GM18867 (cell line): ENCODE measurements around the gene GXYLT1.
A peak's percentile ranks its signal among the peaks of the same experiment; 100 is the strongest.
"Not testable (repeated sequence)": the region's sequence is repeated elsewhere in the genome, so short reads cannot be mapped to it uniquely, and the experiment has no call there.

Experiments used
- ATAC-seq: cut with Tn5 transposase; IDR thresholded peaks from one replicate; pipeline ENCODE4 v1.9.1; 2021; ENCODE audit warnings: mild to moderate bottlenecking, moderate library complexity; ENCODE audit not compliant: unreplicated experiment

Gene GXYLT1, protein sequence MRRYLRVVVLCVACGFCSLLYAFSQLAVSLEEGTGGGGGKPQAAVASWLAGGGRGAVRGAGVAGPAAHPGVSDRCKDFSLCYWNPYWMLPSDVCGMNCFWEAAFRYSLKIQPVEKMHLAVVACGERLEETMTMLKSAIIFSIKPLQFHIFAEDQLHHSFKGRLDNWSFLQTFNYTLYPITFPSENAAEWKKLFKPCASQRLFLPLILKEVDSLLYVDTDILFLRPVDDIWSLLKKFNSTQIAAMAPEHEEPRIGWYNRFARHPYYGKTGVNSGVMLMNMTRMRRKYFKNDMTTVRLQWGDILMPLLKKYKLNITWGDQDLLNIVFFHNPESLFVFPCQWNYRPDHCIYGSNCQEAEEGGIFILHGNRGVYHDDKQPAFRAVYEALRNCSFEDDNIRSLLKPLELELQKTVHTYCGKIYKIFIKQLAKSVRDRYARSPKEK

DNA sequence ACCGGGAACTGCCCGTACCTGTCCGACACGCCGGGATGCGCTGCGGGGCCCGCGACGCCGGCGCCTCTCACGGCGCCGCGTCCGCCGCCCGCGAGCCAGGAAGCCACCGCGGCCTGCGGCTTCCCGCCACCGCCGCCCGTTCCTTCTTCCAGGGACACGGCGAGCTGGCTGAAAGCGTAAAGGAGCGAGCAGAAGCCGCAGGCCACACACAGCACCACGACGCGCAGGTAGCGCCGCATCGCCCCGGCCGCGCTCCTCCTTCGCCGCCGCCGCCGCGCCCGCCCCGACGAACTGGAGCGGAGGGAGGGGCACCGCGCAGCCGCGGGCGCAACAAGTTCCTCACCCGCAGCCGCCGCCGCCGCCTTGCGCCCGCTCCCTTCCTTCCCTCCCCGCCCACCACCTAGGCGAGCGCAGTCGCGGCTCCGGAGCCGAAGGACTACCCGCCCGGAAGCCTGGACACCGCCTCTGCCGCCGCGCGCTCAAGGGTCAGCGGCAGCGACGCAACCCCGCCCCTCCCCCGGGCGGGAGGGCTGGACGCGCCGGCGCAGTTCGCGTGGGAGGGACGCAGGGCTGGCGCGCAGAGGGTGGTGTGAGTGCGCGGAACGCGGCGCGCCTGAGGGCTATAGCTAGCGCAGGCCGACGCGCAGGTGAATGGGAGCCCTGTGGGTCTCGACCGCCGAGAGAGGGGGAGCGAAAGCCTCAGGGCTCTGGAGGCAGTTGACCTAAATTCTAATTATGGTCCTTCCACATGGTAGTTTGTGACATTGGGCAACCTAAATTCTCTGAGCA is at the start of gene GXYLT1:
Gene GXYLT1, minus strand, starts transcription at position 467 of the 789 bp plus-strand sequence. Its CDS starts 228 bp downstream, at position 239.
- ATAC-seq, result peak; percentile 91

DNA sequence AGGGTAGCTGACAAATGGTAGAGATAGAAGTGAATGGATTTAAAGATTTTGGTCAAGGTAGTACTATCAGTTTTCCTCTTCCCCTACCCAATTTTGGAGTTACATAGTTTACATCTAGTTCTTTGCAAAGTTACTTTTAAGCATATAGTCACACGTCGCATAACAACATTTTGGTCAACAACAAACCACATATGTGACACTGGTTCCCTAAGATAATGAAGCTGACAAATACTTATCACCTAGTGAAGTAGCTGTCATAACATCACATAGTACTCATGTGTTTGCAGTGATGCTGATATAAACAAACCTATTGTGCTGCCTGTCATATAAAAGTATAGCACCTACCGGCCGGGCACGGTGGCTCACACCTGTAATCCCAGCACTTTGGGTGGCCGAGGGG is 48.0 kb upstream of the GXYLT1 start:
- ATAC-seq, result no peak

DNA sequence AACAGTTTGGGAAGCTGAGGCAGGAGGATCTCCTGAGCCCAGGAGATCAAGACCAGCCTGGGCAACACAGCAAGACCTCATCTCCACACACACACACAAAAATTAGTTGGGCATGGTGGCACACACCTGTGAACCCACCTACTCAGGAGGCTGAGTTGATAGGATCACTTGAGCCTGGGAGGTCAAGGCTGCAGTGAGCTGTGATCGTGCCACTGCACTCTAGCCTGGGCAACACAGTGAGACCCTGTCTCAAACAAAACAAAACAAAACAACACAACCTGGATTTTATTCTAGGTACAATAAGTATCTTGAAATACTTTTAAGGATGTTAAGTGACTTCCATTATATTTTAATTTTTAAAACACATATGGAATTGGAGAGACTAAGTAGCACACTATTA is 47.6 kb upstream of the GXYLT1 start:
- no peak for ATAC-seq

DNA sequence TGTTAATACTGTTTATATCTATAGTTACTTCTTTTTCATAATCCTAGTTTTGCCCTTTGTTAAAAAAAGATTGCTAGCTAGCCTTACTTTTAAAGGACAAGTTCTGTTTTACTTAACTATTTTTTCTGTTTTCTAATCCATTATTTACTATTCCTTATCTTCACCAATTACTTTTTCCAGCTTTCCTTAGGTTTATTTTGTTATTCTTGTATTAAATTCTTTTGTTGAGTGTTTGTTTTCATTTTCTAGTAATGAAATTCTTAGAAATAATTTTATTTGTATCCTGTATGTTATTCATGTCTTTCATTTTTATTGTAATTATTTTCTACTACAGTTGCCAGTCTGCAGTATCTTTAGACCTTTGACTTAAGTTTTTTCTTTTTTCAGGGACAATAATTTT is 45.7 kb upstream of the GXYLT1 start:
- ATAC-seq, result no peak

DNA sequence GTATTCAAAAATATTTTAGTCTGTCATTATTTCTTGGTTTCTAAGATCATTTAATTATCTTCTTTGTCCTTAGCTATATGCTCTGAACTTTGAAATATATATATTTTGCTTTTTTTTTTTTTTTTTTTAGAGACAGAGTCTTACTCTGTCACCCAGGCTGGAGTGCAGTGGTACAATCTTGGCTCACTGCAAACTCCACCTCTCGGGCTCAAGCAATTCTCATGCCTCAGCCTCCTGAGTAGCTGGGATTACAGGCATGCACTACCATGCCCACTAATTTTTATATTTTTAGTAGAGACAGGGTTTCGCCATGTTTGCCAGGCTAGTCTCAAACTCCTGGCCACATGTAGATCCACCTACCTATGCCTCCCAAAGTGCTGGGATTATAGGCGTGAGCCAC is 43.6 kb upstream of the GXYLT1 start:
- ATAC-seq, result not testable (repeated sequence)

DNA sequence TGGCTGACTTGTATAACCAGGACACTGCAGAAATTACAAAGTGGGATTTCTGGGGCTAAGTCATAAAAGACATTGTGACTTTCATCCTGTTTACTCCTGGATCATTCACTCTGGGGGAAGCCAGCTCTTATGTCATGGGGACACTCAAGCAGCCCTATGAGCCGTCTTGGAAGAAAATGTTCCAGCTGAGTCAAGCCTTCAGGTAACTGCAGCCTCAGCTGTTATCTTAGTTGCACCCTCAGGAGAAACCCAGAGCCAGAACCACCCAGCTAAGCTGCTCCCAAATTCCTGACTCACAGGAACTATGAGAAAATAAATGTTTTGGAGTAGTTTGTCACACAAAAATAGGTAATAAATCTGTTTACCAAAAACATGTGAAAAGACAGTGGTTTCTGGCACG is 43.1 kb upstream of the GXYLT1 start:
- ATAC-seq, result no peak

DNA sequence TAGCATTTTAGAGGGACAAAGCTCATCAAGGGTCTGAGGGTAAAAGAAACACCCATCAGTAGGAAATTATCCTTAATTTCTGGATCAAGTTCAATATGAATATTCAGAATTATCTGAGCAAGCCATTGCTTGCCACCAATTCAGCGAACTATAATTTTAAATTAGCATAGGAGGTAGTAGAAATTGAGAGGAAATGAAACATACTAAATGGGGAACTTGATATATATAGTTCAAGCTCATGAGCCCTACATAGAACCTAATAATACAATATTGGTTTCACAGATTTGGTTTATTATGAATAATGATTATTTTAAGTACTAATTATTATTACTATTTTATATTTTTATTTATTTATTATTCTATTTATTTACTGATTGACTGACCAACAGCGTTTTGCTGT is 42.1 kb upstream of the GXYLT1 start:
- ATAC-seq, result peak; percentile 72

DNA sequence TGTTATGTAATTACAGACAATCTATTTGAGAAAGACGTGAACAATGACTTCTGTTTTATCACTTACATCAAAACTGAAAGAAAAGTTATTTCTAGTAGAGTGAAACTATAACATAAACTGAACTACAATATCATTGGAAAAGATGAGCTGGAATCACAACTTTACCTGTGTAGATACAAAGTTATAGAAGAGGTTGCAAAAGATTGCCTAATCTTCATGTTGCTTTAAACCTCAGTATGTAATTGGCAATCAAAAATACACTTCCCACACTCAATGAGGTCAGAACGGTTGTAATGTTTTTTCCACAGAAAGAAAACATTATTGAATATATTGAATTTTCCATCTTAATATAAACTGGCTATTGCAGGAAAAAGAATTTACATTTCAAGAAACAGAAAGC is 37.7 kb upstream of the GXYLT1 start:
- ATAC-seq, result no peak

DNA sequence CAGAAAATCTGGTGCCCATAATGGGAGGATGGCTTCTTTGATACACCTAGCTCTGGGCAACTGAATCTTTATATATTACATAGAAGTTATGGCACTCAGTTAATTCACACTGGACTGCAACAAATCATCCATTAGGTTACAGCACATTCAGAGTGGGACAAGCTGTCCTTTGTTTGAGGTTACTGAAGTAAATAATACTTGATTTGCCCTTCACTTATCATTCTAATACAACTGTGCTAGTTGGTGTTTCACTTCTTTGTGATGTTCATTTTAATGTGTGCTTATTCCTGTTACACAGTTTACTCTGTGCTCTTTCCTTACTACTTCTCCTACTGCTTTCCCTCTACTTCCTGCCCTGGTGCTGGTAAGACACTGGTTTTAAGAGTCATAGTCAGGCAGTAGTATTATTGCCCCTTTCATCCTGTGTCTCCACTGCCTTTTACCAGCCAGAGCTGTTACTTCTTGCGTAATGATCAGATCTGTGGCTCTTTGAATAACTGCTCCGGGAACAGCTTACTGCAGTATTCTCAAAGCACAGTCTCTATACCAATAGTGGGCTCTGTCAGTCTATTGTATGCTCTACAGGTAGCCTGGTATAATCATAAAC is 36.4 kb upstream of the GXYLT1 start:
- no peak for ATAC-seq

DNA sequence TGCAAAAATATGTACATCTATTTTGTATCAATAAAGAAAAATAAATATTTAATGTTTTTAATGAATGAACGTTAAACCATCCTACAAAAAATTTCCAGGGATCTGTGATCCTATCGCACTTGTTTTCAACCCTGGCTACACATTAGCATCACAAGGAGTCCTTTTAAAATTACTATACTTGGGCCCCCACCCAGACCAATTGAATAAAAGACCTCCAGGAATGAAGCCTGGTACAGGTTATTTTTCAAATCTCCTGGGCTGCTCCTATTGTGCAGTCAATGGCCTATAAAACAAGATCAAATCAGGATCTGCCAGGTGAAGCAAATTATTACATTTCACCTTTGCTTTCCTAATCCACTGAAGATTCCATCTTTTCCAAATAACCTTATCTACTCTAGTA is 33.4 kb upstream of the GXYLT1 start:
- no peak for ATAC-seq

DNA sequence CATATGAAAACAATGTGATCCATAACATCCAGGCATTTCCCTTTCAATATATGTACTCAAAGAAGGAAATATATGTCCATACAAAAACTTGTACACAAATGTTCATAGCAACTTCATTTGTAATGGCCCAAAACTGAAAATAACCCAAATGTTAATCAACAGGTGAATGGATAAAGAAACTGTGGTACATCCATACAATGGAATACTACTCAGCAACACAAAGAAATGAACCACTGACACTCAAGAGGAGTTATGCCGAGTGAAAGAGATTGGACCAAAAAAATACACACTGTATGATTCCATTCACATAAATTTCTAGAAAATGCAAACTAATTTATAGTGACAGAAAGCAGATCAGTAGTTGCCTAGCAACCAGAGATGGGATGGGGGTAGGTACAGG is 30.3 kb upstream of the GXYLT1 start:
- ATAC-seq, result no peak

DNA sequence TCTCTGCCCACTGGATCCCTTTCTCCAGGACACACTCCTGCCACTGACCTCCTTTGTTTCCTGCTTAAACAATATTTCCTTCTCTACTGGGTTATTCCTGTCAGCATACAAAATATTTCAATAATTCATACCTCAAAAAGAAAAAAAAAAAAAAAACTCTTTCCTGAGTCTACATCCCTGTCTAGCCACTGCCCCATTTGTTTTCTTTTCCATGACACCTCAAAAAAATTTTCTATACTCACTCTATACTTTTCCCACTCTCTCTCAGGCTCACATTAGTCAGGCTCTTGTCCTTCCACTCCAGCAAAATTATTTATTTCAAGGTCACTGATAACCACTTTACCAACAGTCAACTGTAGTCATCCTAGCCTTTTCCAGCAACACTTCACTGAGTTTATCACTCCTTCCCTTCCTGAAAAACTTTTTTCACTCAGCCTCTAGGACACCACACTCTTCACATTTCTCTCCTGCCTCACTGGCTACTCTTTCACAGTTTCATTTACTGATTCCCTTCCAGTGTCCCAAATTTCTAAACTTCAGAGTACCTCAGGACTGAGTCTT is 29.4 kb upstream of the GXYLT1 start:
- ATAC-seq, result no peak

DNA sequence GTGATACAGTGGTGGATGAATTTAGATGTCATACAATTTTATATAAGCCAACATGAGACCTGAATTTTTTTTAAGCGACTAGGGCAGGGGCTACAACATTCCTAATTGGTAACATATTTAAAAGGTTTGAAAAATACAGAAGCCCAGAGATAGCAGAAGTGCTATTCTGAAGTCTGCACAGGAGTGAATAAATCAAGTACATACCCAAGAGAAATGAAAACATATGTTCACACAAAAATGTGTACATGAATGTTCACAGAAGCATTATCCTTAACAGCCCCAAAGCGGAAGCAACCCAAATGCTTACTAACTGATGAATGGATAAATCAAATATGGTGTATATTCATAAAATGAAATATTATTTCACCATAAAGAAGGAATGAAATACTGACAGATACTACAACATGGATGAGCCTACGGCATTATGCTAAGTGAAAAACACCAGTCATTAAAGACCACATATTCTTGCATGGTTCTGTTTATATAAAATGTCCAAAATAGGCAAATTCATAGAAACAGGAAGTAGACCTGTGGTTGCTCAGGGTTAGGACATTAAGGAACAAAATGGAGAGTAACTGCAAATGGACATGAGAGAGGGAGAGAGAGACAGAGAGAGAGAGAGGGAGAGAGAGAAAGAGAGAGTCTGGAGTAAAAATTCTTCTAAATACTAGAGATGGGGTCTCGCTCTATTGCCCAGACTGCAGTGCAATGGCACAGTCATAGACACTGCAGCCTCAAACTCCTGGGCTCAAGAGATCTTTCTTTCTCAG is 28.0 kb upstream of the GXYLT1 start:
- ATAC-seq, result no peak

DNA sequence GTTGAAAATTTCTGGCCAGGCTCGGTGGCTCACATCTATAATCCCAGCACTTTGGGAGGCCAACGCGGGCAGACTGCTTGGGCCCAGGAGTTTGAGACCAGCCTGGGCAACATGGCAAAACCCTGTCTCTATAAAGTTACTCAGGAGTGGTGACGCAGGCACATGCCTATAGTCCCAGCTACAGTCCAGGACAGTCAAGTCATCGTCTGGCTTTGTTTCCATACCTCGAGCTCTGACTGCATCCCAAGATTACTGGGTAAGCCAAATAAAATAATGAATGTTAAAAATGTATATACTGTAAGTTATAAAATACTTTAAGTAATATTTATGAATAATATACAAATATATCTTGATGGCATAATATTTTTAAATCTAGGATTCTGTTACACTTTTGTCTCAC is 23.0 kb upstream of the GXYLT1 start:
- no peak for ATAC-seq

DNA sequence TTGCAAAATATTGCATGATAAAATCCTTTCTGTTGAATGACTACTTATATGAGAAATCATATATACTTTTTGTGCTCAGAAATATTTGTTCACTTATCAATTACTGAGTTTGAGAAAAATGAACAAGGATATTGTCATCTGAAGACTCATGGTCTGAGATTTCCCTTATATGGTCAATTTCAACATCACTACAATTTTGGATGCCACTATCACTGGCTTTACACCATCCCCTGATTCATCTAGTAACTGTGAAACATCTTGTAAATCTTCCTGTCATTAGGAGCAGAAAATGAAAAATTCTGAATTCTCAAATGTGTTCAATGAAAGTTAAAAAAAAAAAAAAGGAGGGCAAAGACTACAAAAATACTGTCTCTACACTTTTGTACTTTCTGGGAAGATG is 21.8 kb upstream of the GXYLT1 start:
- ATAC-seq, result no peak

DNA sequence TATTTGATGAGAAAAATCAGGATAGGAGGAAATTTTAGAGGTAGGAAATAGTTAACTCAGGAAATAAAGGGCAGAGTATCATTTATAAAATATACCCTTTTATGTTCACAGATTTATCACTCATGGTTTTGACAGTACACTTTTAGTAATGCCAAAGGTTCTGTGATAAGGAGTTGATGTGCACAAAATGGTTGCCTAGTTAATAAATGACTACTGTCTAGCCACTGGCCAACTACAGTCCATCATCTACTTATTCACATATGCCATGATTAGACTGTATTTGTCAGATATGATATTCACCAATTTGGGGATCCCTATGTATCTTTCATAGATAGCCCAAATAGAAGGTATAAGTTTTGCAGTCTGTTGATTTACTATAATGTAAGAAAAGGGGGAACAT is 19.2 kb upstream of the GXYLT1 start:
- no peak for ATAC-seq

DNA sequence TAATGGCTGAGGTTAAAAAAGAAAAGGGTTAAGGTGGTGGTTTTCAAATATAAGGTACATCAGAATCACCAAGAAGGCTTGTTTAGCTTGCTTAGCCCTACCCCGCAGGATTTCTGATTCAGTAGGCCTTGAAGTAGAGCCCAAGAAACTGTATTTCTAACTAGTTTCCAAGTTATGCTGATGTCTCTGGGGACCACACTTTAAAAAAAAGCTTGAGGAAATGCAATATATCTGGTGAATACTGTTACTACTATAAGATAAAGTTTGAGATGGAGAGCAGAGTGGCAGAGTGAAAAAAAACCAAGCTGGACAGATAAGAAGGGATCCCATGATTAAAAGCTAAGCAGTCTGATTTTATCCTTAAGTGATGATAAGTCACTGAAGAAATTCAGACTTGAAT is 18.3 kb upstream of the GXYLT1 start:
- no peak for ATAC-seq

DNA sequence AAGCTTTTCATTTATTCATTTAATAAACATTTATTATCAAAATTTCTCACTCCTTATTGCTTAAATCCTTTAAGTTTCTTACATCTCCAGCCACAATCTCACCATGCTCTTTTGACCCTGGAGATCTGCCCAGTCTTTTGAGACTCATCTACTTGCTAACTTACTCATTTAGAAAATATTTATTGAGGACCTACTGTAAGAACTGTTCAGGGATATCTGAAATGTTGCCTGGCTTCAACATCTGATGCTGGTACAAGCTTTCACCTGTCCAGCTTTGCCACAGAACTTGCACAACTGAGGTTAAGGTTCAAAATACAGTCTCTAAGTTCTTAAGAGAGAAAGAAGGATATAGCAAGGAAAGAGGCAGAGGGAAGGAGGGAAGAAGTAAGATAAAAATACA is 17.5 kb upstream of the GXYLT1 start:
- ATAC-seq, result no peak

DNA sequence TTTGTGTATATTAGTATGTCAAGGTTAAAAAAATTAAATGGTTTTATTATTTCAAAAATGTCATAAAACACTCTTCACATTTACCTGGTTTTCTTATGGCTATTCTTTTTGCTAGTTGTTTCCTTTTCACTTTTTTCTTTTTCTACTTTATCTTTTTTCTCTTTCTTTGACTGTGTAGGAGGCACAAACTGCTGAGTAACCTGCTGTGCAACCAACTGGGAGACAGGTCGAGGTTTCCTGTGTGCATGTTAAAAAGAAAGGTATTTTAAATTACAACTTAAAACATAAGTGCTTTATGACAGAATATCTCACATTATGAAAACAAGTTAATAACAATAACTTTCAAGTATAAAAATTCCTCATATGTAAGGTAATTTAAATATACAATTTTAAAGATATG is 16.9 kb upstream of the GXYLT1 start:
- ATAC-seq, result no peak

DNA sequence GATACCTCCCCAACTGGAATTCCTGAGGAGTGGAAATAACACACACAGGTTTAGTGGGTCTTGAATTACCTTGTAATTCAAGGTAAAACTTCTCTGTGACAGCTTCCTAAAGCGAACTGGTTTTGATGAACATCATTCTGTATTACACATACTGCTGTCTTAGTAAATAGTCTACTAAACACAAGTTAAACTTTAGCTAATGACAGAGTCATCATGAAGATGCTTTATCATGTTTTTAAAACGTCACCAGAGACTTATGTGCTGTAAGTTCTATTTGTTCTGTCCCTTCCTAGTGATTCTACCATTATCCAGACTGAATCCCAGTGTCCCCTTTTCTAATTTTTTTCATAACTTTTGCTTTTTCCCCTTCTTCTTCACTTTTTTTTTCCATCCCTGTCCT is 11.6 kb upstream of the GXYLT1 start:
- ATAC-seq, result no peak
